Activated T-cell treated with anti-CD3 and anti-CD28 coated beads, Interleukin-2, amount 50 U/mL, for 48 hours (primary cell): ENCODE measurements around the gene C1orf21.
"Not testable (repeated sequence)": the region's sequence is repeated elsewhere in the genome, so short reads cannot be mapped to it uniquely, and the experiment has no call there.

Experiments
- DNase-seq, 2 experiments: peaks; one replicate each; pipeline ENCODE4 v3.0.0-alpha.2; 2020

C1orf21 gene, protein sequence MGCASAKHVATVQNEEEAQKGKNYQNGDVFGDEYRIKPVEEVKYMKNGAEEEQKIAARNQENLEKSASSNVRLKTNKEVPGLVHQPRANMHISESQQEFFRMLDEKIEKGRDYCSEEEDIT

DNA sequence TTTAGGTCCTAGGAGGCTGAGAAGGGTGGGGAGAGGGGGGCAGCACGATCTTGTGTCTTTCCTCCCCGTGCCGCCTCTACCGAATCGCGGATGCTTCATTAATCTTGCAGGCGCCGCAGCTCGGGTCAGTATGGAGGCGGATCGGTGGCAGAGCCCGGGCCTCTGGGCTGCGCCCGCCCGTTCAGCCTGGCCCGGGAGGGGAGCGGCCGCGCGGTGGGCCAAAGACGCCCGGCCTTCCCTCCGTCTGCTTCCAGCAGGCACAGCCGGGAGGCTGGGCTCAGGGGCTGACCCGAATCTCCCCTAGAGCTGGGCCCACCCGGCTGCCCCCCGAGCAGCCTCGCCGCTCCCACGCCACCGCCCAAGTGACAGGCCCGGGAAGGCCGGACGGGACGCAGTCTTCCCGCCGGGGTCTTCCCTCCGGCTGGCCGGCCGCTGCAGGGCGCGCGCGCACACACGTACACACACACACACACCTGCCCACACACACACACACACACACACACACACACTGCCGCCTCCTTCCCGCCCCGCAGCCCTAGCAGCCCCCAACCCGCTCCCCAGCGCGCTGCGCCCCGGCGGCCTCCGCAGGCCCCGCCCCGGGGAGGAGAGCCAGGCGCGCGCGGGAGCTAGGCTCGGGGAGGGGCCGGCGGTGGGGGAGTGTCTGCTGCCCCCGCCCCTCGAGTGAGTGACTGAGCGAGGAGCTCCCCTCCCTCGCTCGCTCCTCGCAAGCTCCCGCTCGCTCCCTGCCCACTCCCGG is at the start of gene C1orf21:
Gene C1orf21 (plus strand): TSS at position 718 of the 757 bp plus-strand sequence. CDS start 90,481 bp downstream, outside the sequence.
- peak; percentile 81 to 85 for DNase-seq

DNA sequence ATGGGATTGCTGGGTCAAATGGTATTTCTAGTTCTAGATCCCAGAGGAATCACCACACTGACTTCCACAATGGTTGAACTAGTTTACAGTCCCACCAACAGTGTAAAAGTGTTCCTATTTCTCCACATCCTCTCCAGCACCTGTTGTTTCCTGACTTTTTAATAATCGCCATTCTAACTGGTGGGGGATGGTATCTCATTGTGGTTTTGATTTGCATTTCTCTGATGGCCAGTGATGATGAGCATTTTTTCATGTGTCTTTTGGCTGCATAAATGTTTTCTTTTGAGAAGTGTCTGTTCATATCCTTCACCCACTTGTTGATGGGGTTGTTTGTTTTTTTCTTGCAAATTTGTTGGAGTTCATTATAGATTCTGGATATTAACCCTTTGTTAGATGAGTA is 49.0 kb upstream of the C1orf21 start:
- not testable (repeated sequence) for DNase-seq

DNA sequence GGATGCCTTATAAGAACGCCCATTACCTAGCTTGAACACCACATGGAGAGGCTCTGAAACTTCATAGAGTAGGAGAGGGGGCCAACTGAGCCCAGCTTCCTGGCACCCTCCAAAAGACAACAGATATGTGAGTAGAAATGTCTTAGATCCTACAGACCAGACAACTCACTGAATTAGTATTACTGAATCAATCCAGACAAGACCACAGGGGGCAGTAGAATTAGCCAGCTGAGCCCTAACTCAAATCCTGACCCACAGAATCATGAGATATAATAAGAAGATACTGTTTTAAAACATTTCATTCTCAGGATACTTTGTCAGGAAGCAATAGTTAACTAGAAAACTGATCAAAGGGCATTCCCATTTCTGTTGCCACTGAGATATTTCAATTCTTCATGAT is 45.8 kb upstream of the C1orf21 start:
- no peak for DNase-seq

DNA sequence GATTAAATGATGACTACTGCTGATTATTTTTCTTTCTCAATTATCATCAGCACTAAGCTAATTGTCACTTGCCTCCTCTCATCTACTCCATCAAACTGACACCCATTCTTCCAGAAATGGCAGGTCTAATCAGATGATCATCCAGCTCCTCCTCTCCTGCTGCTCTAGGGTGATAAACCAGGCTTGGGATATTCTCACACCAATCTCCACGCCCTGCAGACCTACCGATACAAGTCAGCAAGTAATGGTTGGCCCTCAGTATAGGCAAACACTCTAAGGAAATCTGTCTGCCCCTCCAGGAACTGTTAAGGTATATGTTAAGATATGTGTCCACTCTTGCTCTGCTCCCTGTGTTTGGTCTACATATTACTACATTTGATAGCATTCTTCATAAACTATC is 36.3 kb upstream of the C1orf21 start:
- DNase-seq = no peak

DNA sequence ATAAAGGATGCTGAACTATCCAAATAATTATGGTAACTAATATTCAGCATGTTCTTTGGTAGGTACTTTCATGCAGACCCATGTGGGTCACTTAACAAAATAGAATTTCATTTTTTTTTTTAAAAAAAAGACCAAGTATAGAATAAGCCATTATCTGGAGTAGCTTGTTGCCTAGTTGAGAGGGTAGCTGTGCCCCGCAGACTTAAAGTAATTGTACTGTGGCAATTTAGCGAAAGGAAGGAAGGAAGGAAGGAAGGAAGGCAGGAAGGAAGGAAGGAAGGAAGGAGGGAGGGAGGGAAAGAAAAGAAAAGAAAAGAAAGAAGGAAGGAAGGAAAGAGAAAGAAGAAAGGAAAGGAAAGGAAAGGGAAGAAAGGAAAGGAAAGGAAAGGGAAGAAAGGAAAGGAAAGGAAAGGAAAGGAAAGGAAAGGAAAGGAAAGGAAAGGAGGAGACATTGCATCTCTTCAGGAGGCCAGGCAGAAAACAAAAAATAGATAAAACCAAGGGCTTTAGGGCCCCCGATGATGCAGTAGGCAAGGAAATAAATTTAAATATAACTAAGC is 35.3 kb upstream of the C1orf21 start:
- no peak for DNase-seq

DNA sequence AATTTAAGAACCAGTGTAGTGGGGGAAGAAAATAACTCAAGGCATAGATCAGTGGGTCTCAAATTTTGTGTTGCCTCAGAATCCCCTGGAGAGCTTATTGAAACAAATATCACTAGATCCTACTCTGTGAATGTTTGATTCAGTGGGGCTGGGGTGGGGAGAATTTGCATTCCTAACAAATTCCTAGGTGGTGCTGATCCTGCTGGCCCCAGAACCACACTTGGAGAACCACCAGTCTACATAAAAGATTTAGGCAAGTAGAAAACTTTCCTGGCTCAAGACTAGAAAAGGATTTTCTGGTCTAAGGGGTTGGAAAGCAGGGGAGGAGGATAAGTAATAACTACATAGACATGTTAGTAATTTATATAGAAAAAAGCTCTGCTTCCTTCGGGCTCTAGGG is 34.1 kb upstream of the C1orf21 start:
- no peak for DNase-seq

DNA sequence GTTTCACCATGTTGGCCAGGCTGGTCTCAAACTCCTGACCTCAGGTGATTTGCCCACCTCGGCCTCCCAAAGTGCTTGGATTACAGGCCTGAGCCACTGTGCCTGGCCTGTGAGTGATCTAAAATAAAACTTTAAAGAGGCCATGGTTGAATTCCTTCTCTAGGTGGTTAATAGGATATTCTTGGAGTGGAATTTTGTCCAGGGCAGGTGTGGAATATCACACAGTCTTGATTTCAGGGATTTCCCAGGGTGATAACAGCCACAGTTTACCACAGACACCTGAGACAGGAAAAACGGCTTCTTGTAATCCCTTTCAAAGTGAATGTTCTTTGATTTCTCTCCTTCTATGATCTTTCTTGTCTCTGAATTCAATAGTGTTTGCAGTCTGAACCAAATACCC is 32.1 kb upstream of the C1orf21 start:
- DNase-seq = no peak

DNA sequence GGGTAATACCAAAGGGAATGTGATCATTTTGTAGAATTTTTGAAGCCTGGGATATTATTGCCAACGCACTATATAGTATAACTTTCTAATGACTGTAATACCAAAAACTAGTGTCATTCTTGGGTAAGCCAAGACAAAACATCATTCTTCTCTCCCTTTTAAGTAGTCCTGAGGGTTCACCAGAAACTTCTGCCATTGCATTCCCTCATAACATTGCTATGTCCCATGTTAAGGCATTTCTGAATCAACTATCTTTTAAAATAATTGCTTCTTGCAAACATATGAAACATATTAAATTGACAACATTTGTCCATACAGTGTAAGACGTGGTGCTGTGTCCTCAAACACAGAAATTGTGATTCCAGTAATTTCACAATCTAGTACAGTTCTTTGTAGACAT is 29.9 kb upstream of the C1orf21 start:
- DNase-seq = no peak

DNA sequence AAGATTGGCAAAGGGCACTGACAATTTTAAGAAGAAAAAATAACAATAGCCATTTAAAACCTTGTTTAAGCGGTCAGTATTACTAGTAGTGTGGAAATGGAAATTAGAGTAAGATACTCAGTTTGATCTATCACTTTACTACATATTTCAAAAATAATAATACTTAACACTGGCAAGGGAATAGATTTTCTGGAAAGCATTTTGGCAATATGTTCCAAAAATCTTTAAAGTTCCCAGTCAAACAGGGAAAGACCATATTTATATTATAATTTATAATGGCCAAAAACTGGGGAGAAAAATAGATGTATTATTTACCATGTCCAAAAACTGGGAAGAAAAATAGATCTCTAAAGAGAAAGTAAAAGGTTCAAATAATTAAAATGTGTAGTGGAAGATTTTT is 28.6 kb upstream of the C1orf21 start:
- no peak for DNase-seq

DNA sequence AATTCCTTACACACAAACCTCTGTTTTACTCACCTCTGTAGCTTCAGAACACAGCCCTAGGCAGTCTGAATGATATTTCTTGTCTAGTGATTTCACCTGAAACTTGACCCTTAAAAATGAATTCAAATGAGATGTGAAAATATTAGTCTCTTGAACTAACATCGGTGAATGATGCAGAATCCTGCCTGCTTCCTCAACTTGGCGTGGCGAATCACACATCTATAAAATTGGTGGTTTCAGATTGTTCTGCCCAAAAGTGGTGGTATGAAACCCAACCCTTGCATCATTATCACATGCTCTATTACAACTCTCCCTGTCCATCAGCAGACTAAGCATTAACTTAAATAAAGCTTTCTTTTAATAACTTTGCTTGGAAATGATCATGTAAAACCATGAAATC is 26.9 kb upstream of the C1orf21 start:
- DNase-seq = no peak

DNA sequence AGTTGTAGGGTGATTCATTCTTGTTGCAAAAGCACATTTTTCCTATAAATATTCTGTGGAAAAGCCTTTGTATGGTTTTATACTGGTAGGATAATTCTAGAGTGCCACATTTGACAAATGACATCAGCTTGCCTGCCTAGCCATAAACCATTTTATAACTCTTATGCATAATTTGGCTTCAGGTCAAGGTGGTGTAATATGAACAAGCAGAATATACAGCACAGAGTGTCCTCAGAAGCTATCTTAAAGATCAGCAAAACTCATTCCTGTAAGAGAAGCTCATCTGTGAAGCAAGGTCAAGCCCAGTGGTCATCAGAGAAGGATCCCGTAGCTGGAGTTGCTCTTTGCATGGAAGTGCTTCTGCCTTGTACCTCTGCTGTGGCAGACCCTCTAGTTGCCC is 24.0 kb upstream of the C1orf21 start:
- no peak for DNase-seq

DNA sequence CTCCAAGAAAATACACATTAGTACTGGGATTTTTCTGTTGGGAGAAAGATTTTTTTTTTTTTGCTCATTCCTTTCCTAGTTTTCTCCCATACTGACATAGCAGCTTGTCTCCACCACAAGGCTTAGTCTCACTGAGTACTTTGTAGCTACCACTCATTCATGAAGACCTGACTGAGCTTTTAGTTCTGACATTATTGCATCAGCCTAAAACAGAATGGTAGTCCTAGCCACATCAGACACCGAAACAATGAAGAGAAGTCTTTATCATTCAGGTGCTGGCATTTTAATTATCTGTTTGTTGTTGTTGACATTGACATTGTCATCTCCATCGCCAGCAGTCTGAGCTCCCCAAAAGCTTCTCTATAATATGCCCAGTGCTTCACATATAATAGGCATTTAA is 21.1 kb upstream of the C1orf21 start:
- DNase-seq = no peak

DNA sequence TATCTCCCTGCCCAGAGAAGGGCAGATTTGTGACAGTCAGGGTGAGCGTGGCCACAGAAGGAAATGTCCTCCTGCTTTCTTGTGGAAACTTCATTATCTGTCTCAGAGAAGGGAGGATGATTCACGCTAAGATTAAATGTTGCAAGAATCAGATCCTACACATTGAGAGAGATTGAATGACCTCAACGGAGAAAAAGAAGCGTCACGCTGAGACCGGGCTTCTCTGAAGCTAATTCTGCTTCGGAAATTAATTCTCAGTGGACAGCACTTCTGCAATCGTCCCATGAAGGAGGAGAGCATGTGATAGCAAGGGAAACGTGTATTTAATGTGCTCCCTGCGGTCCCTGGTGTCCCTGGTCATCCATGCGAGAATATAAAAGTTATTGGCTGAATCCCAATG is 19.8 kb upstream of the C1orf21 start:
- DNase-seq = no peak

DNA sequence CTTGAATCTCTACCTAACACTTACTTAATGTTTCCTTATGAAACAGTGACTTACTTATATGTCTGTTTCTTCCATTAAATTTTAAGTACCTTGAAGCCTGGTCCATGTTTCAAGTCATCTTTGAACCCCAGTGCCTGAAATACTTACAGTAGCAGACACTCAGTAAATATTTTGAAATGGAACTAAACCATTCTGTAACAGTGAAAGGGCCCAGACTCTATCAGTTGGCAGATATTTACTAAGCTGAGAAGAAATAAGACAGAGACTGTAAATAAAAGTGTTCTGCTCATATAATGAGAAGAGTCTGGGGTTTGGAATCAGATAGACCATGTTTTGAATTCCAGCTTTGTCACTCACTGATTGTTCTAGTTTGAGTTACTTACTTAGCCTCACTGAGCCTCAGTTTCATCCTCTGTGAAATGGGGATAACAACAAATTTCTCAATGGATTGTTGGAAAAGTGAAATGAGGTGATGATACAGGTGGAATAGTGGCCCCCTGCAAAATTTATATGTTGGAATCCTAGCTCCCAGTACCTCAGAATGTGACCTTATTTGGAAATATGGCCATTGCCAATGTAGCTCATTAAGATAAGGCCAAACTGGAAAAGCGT is 19.3 kb upstream of the C1orf21 start:
- no peak for DNase-seq

DNA sequence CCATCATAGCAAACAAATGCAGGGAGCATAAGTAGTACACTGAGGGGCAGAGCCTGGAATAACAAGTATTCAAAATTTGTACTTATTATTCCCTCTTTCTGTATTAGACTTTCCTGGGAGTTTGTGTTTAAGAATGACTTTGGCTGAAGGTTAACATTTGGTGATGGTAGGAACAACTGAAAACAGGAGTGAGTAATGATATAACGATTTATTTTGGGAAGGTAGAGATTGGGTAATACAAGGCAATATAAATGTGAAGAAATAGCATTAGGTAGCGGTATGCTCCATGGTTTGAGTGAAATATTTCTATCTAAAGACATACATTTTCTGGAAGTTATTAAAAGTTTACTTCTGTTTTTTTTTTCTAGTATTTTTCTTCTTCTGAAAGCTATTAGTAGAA is 18.5 kb upstream of the C1orf21 start:
- DNase-seq = no peak

DNA sequence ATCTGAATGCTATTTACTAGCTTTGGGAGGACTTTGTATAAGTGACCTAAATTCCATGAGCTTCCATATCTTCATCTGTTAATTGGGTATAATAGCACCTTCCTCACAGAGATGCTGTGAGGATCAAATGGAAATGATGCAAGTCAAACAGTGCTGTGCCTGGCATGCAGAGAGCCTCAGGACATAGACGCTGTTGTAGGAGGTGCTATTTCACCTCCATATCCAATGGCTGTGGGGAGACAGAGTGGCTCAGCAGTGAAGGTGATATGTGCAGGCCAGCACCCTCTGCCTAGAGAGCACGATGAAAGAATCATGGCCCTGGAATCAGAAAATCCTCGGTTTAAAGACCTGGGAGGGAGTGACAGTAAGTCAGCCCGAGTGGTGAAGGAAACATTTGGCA is 16.0 kb upstream of the C1orf21 start:
- DNase-seq = no peak

DNA sequence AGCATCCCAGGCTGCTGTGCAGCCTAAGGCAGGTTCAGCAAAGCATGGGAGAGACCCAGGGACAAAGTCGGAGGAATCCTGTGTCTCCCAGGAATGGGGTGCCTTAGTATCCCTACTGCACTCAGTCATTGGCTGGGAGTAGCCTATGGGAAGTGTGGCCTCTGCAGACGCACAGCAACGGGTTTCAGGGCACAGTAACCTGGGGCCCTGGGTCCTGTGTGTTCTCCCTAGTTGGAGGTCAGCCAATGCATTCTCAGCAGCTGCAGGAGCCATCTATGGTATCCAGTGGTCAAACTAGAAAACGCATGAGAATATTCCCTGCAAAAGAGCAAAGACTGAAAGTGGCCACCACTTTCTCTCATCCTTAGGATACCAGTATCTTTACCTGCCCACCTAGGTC is 13.7 kb upstream of the C1orf21 start:
- DNase-seq = no peak

DNA sequence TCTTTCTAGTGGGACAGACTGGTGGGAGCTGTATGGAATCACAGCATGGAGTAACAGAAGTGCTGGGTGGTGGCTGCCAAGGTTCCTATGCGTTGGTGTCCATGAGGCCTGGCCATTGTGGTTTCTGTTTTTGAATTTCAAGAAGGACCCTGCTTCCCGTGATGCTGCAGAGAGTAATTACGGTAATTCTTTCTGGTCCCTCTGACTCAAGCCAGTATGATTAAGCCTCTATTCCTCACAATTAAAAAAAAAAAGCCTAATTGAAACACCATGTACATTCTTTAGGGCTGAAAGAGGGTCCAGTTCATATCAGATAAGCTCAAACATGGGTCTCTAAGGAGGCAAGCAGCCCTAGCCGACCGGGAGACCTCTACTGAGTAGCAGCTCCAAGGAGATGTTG is 10.5 kb upstream of the C1orf21 start:
- no peak for DNase-seq

DNA sequence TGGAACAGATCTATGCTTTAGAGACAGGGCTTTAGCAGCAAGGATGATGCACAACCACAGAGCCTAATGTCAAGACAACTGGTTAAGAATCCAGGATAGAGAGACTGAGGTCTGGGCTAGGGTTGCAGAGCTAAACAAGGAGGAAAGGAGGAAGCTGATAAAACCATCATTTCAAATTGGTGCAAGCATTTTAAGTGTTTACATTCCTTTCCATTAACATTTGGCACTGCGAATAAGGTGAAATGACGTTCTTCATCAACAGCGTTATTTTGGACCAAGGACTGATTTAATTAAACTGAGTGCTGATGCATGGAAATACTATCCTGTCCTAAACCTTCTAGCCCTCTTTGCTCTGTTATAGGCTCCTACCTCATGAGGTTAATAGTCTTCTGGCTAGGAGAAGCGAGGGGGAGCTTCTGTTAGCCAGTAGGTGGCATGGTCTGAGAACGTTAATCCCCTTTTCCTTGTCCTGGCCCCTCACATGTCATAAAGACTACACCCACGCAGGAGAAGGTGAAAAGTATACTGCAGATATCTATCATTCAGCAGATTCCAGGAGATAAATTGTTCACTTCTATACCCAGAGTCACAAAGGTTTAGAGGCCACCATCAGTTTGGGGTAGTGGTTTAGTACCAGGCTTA is 7.6 kb upstream of the C1orf21 start:
- DNase-seq = no peak

DNA sequence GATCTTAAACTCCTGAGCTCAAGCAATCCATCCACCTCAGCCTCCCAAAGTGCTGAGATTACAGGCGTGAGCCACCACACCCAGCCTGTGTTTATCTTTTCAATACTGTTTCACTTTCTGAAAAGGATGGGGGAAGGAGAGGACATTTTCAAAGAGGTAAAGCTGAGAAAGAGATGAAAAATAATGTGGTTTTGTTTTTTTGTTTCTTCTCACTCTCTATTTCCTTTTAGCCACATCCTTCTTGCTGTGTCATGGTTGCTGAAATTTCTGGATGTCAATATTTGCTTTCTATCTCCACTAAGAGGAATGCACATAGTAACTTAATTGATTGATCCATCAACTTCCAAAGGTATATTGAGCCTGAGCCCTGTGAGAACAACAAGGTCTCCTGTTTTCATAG is 6.4 kb upstream of the C1orf21 start:
- no peak for DNase-seq

DNA sequence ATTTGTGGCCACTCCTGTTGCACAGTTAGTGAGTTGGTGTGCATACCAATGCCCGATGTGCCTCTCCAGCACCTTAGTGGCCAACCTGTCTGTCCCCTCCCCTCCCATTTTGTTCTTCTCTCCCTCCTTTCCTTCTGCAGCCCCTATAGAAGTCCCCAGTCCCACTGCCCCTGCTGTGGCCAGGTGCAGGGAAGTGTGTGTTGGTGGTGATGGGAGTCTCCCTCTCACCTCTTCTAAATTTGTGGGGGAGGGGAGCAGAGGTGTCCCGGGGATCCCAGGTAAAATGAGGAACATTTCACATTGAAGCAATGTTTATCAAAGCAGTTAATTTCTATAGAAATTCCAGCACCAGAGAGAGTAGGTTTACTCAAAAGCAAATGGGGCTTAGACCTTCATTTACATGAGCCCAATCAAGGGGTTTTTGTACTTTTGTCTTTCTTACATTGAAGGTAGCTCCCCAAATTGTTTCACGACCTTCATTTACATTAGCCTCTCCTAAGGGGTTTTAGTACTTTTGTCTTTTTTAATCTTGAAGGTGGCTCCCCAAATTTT is 3.0 kb upstream of the C1orf21 start:
- DNase-seq = no peak

DNA sequence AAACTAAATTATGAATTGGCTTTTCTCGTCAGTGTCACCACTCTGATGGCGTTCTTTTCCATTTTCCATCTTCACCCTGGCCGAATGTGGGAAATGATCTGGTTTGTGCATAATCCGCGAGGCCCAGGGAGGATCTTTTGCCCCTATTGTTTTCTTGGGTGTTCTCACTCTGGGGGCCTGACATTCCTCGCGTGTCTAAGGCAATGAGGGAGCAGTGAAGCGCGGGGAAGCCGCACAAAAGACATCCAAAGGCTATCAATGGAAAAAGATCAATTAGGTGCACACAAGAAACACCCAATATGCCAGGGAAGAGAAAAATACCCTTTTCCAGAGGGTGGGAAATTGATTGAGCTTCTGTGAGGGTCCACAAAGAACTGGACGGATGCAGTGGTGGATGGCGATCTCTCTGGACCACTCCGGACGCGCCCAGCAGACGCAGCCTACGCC is 941 bp upstream of the C1orf21 start:
- no peak for DNase-seq

DNA sequence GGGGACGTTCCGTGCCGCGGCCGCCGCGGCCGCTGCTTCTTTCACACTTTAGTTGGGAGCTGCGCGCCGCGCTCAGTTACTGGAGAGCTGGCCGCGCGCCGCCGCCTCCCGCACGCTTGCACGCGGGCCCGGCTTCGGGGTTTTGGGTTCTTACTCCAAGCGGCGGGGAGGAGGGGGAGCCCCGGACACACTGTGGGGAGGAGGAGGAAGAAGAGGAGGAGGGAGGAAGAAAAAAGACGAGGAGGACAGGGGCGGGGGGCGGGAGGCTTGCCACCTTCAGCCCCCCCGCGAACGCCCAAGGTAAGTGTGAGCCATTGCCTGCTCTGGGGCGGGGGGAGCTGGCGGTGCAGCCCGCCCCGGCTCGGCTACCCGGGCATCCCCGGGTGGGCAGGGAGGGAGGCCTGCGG is 243 bp downstream of the C1orf21 start:
- no peak for DNase-seq
